HL-60 (cell line): ENCODE data around the gene RHBDL3.

ENCODE experiments used
- DNase-seq, 2 experiments: peaks; one replicate each; pipeline ENCODE4 v3.0.0-alpha.2; 2010 to 2020; ENCODE audit warnings: low read depth in 1 of 2, low spot score in 1 of 2
- H3K27ac ChIP-seq: fragments of 250-450 bp; sonication (Bioruptor Pico); replicated peaks from 2 replicates; pipeline ENCODE4 v1.5.1; 2020; ENCODE audit warnings: mild to moderate bottlenecking, moderate library complexity
- H3K27me3 ChIP-seq: fragments of 250-450 bp; sonication (Bioruptor Pico); 2 replicates; pipeline ENCODE4 v1.5.1; 2021; ENCODE audit warnings: mild to moderate bottlenecking, moderate library complexity; ENCODE audit not compliant: insufficient read depth, poor library complexity, severe bottlenecking
- H3K4me3 ChIP-seq: replicated peaks from 2 replicates; pipeline ENCODE4 v1.5.1; 2011; ENCODE audit warnings: mild to moderate bottlenecking, control low read depth, low read length; ENCODE audit not compliant: insufficient read depth
- CTCF ChIP-seq: IDR thresholded peaks from one replicate; pipeline ENCODE4 v1.5.1; 2011; ENCODE audit warnings: low read length, control low read depth, inconsistent platforms; ENCODE audit not compliant: insufficient read depth
- GABPA ChIP-seq: IDR thresholded peaks from 2 replicates; pipeline ENCODE4 v1.6.1; 2012; ENCODE audit warnings: low read depth
- POLR2AphosphoS5 ChIP-seq: IDR thresholded peaks from 2 replicates; pipeline ENCODE4 v1.6.1; 2012; ENCODE audit warnings: low read depth
- REST ChIP-seq: IDR thresholded peaks from 2 replicates; pipeline ENCODE4 v1.6.1; 2012; ENCODE audit warnings: low read depth; ENCODE audit not compliant: insufficient replicate concordance
- SPI1 ChIP-seq: IDR thresholded peaks from 2 replicates; pipeline ENCODE4 v1.6.1; 2012; ENCODE audit warnings: low read depth, mild to moderate bottlenecking, borderline replicate concordance

RHBDL3 gene

GRCh38 chr17:32323811-32324491 is 58.3 kb downstream of the RHBDL3 start:
- no peak for TF ChIP-seq SPI1
- no peak for TF ChIP-seq POLR2AphosphoS5
- no peak for TF ChIP-seq REST
- no peak for TF ChIP-seq GABPA
- TF ChIP-seq CTCF: no peak
- H3K27ac ChIP-seq: no peak overlapping the region
- DNase-seq: no peak
- H3K4me3 ChIP-seq: no peak overlapping the region
- no peaks in the 10 kb centered on the region for H3K27me3 ChIP-seq

- no peak for TF ChIP-seq GABPA
- TF ChIP-seq REST: no peak
- TF ChIP-seq POLR2AphosphoS5: no peak
- no peak for TF ChIP-seq CTCF
- no peak for TF ChIP-seq SPI1
- Histone ChIP-seq H3K27ac (no peak overlapping the region), H3K4me3 (no peak overlapping the region), H3K27me3 (no peaks in the 10 kb centered on the region)
- no peak for DNase-seq
Measured at GRCh38 chr17:32327911-32328310, 62.3 kb downstream of the RHBDL3 start.

- no peak overlapping the region for H3K27ac ChIP-seq
- TF ChIP-seq GABPA: no peak
- TF ChIP-seq REST: no peak
- no peak for TF ChIP-seq POLR2AphosphoS5
- TF ChIP-seq SPI1: no peak
- TF ChIP-seq CTCF: no peak
- no peak overlapping the region for H3K4me3 ChIP-seq
- no peaks in the 10 kb centered on the region for H3K27me3 ChIP-seq
- DNase-seq: no peak
Measured at GRCh38 chr17:32330147-32330546, 64.5 kb downstream of the RHBDL3 start.
